ENCODE measurements around the gene C22orf31.

Gene C22orf31

DNA sequence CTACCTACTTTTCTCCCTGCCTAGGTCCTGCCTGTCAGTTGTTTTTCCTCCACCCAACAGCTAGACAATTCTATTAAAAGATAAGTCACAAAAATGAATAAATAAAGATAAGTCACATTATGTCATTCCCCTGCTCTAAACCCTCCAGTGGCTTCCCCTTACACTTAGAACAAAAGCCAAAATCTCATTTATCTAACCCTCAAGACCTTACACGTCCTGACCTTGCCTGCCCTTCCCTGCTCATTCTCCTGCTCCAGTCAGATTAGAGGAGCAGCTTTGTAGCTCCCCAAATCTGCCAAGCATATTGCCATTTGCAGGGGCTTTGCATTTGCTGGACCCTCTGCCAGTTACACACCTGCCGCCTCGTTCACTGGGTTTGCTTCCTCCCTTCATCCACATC lies 27.9 kb upstream of the C22orf31 start:
- Histone ChIP-seq H3K9me3 (replicated peaks; ENCODE audit: insufficient read depth, low read length) (no peaks in the 10 kb centered on the region), H3K4me1 (ENCODE audit: low read length) (no peaks in the 10 kb centered on the region), H3K9ac (ENCODE audit: low read length) (no peak overlapping the region), H2AFZ (ENCODE audit: low read length) (no peak overlapping the region), H4K20me1 (ENCODE audit: insufficient read depth, low read length) (no peaks in the 10 kb centered on the region), H3K79me2 (ENCODE audit: low read length) (no peaks in the 10 kb centered on the region), H3F3A (ENCODE audit: insufficient read depth, low read length) (no peaks in the 10 kb centered on the region), H3K4me2 (ENCODE audit: low read depth, low read length) (no peak overlapping the region), H3K4me3 (ENCODE audit: low read length) (no peak overlapping the region), H3K9me2 (replicated peaks; ENCODE audit: insufficient read depth, low read length) (no peaks in the 10 kb centered on the region), H3K27ac (ENCODE audit: low read length) (no peak overlapping the region), H3K27me3 (replicated peaks; ENCODE audit: insufficient read depth, low read length) (no peaks in the 10 kb centered on the region), H3K36me3 (replicated peaks; ENCODE audit: insufficient read depth, low read length) (no peaks in the 10 kb centered on the region)
- no peak for DNase-seq
- TF ChIP-seq EZH2 (optimal IDR thresholded peaks at IDR 0.05; ENCODE audit: low read depth, low read length): no peak
- no peak for TF ChIP-seq EZH2phosphoT487 (IDR thresholded peaks at IDR 0.05; ENCODE audit: low read length)
- TF ChIP-seq CTCF (IDR thresholded peaks at IDR 0.05; ENCODE audit: low read length): no peak

- Histone ChIP-seq H2AFZ (ENCODE audit: low read length) (no peak overlapping the region), H3F3A (ENCODE audit: insufficient read depth, low read length) (no peaks in the 10 kb centered on the region), H3K27ac (ENCODE audit: low read length) (no peak overlapping the region), H3K4me2 (ENCODE audit: low read depth, low read length) (no peak overlapping the region), H3K27me3 (replicated peaks; ENCODE audit: insufficient read depth, low read length) (no peaks in the 10 kb centered on the region), H3K9me2 (replicated peaks; ENCODE audit: insufficient read depth, low read length) (no peaks in the 10 kb centered on the region), H3K4me3 (ENCODE audit: low read length) (no peak overlapping the region), H3K79me2 (ENCODE audit: low read length) (no peaks in the 10 kb centered on the region), H3K36me3 (replicated peaks; ENCODE audit: insufficient read depth, low read length) (no peaks in the 10 kb centered on the region), H4K20me1 (ENCODE audit: insufficient read depth, low read length) (no peaks in the 10 kb centered on the region), H3K9ac (ENCODE audit: low read length) (no peak overlapping the region), H3K9me3 (replicated peaks; ENCODE audit: insufficient read depth, low read length) (no peaks in the 10 kb centered on the region), H3K4me1 (ENCODE audit: low read length) (no peaks in the 10 kb centered on the region)
- no peak for DNase-seq
- TF ChIP-seq EZH2 (optimal IDR thresholded peaks at IDR 0.05; ENCODE audit: low read depth, low read length): no peak
- TF ChIP-seq CTCF (IDR thresholded peaks at IDR 0.05; ENCODE audit: low read length): no peak
- TF ChIP-seq EZH2phosphoT487 (IDR thresholded peaks at IDR 0.05; ENCODE audit: low read length): no peak
These were observed 27.2 kb upstream of the C22orf31 start for GRCh38 chr22:29088809-29089208.

GRCh38 chr22:29087012-29087411 lies 25.4 kb upstream of the C22orf31 start:
- no peaks in the 10 kb centered on the region for H3K9me2 ChIP-seq (replicated peaks; ENCODE audit: insufficient read depth, low read length)
- H3K4me3 ChIP-seq (ENCODE audit: low read length): no peak overlapping the region
- DNase-seq: no peak
- no peaks in the 10 kb centered on the region for H3K79me2 ChIP-seq (ENCODE audit: low read length)
- no peak for TF ChIP-seq EZH2 (optimal IDR thresholded peaks at IDR 0.05; ENCODE audit: low read depth, low read length)
- TF ChIP-seq EZH2phosphoT487 (IDR thresholded peaks at IDR 0.05; ENCODE audit: low read length): no peak
- no peak for TF ChIP-seq CTCF (IDR thresholded peaks at IDR 0.05; ENCODE audit: low read length)
- H3K27me3 ChIP-seq (replicated peaks; ENCODE audit: insufficient read depth, low read length): no peaks in the 10 kb centered on the region
- H3K36me3 ChIP-seq (replicated peaks; ENCODE audit: insufficient read depth, low read length): no peaks in the 10 kb centered on the region
- H3K9me3 ChIP-seq (replicated peaks; ENCODE audit: insufficient read depth, low read length): no peaks in the 10 kb centered on the region
- no peak overlapping the region for H3K9ac ChIP-seq (ENCODE audit: low read length)
- no peaks in the 10 kb centered on the region for H4K20me1 ChIP-seq (ENCODE audit: insufficient read depth, low read length)
- no peak overlapping the region for H2AFZ ChIP-seq (ENCODE audit: low read length)
- no peak overlapping the region for H3K4me2 ChIP-seq (ENCODE audit: low read depth, low read length)
- H3K4me1 ChIP-seq (ENCODE audit: low read length): no peaks in the 10 kb centered on the region
- H3K27ac ChIP-seq (ENCODE audit: low read length): no peak overlapping the region
- H3F3A ChIP-seq (ENCODE audit: insufficient read depth, low read length): no peaks in the 10 kb centered on the region

Measured in MM.1S (cell line).